Stomach (tissue), 4 donors: ENCODE results near the gene RNF5.

Experiments used
- CTCF ChIP-seq, 7 experiments: fragments of 450-650 bp in 4 of 7; fragments of 200-600 bp in 3 of 7; sonication (generic) in 3 of 7; IDR thresholded peaks; one replicate each; pipeline ENCODE4 v1.5.1; 2016 to 2019; ENCODE audit warnings: antibody characterized with exemption in 7 of 7, control low read depth in 2 of 7, mild to moderate bottlenecking in 1 of 7
- EP300 ChIP-seq: sonication (generic); formaldehyde crosslinking; IDR thresholded peaks from one replicate; pipeline ENCODE4 v1.6.1; 2017; ENCODE audit warnings: antibody characterized with exemption
- POLR2A ChIP-seq, 4 donors: fragments of 450-650 bp; IDR thresholded peaks; one replicate each; pipeline ENCODE4 v1.6.1; 2016; ENCODE audit warnings: antibody characterized with exemption in 4 of 4, control low read depth in 2 of 4, mild to moderate bottlenecking in 1 of 4, moderate library complexity in 1 of 4
- POLR2AphosphoS5 ChIP-seq, 3 donors: sonication (generic); formaldehyde crosslinking; IDR thresholded peaks; one replicate each; pipeline ENCODE4 v1.6.1; 2016; ENCODE audit warnings: antibody characterized with exemption in 3 of 3

- TF ChIP-seq CTCF (IDR thresholded peaks at IDR 0.05) (no peak), POLR2A (IDR thresholded peaks at IDR 0.05) (peak in 2 of 4 donors; percentile 96 to 97), EP300 (peak; percentile 57), POLR2AphosphoS5 (IDR thresholded peaks at IDR 0.05) (peak; percentile 97 to 99 (median 99))
Observed at GRCh38 chr6:32195902-32196681, 17.9 kb downstream of the RNF5 start.
